Thoracic aorta (tissue), 2 donors: ENCODE results near the gene SPATA13. TPM values are rescaled to one million over a fixed set of nuclear protein-coding genes. Genes with fewer than 3 reads are reported as not detected.
A peak's percentile ranks its signal among the peaks of the same experiment; 100 is the strongest.

Experiments
- ATAC-seq: fragments of 150-250 bp; one replicate; pipeline ENCODE4 v1.8.0; 2017; ENCODE audit warnings: low read depth; ENCODE audit not compliant: insufficient number of reproducible peaks, low FRiP score
- DNase-seq: peaks from one replicate; pipeline ENCODE4 v3.0.0-alpha.2; 2020; ENCODE audit warnings: low spot score
- H3K27ac ChIP-seq, 2 donors: fragments of 200-600 bp; sonication (generic); 1 replicate in 1 of 2; 2 replicates in 1 of 2; pipeline ENCODE4 v1.5.1; 2016; ENCODE audit warnings: mild to moderate bottlenecking in 2 of 2, moderate library complexity in 2 of 2
- H3K27me3 ChIP-seq: fragments of 200-600 bp; sonication (generic); replicated peaks from 2 replicates; pipeline ENCODE4 v1.6.0; 2016; ENCODE audit warnings: mild to moderate bottlenecking; ENCODE audit not compliant: insufficient read depth
- H3K36me3 ChIP-seq: fragments of 200-600 bp; sonication (generic); one replicate; pipeline ENCODE4 v1.5.1; 2016
- H3K4me1 ChIP-seq, 2 donors: fragments of 200-600 bp; sonication (generic); 1 replicate in 1 of 2; 2 replicates in 1 of 2; pipeline versions ENCODE4 v1.5.1 to v1.6.0; 2016; ENCODE audit warnings: low read depth in 2 of 2, mild to moderate bottlenecking in 1 of 2; ENCODE audit not compliant: control insufficient read depth in 1 of 2
- H3K4me3 ChIP-seq: fragments of 200-600 bp; sonication (generic); 2 replicates; pipeline ENCODE4 v1.5.1; 2016; ENCODE audit warnings: mild to moderate bottlenecking
- H3K9me3 ChIP-seq: fragments of 200-600 bp; sonication (generic); 2 replicates; pipeline ENCODE4 v1.5.1; 2016
- total RNA-seq, 2 donors: library from RNA; depleted of rRNA; stranded (reverse); fragments of >200 nt; gene quantifications; one replicate each; pipeline versions ENCODE4 v1.1.0 to v1.2.3, GENCODE V29; 2016
- TF ChIP-seq, protein P1 (sequence below): fragments of 200-600 bp; sonication (generic); IDR thresholded peaks from one replicate; pipeline ENCODE4 v1.5.1; 2019; ENCODE audit warnings: antibody characterized with exemption

SPATA13 gene
- total RNA-seq, 2 donors from 2014 or later, result 14.5 to 33.4 TPM

DNA sequence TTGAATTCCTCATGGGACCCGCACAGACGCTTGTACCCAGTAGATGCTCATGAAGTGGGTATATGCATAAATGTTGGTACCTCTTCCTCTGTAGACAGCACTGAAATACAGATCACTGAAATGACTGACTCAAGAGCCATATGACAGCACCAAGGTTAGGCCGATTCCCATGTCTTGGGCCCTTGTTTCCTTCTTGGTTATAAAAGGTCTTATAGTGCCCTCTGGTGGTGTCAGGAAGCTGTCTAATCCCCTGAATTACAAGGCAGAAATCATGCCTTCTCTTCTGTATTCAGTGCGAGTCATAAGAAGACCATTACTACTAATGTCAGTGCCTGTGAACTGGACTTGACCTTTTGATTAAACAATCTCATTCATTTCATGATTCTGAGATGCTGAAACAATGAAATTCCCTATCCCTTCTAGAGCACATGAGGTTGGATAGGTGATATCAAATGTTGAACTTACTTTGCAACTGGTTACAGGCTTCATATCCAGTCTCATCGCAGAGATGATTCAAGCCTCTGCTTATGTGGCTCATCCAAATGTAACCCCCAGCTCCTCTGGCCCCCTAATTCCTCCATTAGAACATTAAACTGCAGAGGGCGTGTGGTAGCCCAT is 59.7 kb downstream of the SPATA13 start:
- TF ChIP-seq, protein P1, sequence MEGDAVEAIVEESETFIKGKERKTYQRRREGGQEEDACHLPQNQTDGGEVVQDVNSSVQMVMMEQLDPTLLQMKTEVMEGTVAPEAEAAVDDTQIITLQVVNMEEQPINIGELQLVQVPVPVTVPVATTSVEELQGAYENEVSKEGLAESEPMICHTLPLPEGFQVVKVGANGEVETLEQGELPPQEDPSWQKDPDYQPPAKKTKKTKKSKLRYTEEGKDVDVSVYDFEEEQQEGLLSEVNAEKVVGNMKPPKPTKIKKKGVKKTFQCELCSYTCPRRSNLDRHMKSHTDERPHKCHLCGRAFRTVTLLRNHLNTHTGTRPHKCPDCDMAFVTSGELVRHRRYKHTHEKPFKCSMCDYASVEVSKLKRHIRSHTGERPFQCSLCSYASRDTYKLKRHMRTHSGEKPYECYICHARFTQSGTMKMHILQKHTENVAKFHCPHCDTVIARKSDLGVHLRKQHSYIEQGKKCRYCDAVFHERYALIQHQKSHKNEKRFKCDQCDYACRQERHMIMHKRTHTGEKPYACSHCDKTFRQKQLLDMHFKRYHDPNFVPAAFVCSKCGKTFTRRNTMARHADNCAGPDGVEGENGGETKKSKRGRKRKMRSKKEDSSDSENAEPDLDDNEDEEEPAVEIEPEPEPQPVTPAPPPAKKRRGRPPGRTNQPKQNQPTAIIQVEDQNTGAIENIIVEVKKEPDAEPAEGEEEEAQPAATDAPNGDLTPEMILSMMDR, result peak; percentile 74
- peak; percentile 66 for ATAC-seq
- Histone ChIP-seq H3K36me3 (no peaks in the 10 kb centered on the region), H3K27ac (no peak overlapping the region), H3K9me3 (no peaks in the 10 kb centered on the region), H3K4me3 (no peak overlapping the region), H3K27me3 (no peaks in the 10 kb centered on the region), H3K4me1 (peaks cover 0 to 10% of the 10 kb centered on the region in 2 donors)
- DNase-seq, result peak; percentile 33

DNA sequence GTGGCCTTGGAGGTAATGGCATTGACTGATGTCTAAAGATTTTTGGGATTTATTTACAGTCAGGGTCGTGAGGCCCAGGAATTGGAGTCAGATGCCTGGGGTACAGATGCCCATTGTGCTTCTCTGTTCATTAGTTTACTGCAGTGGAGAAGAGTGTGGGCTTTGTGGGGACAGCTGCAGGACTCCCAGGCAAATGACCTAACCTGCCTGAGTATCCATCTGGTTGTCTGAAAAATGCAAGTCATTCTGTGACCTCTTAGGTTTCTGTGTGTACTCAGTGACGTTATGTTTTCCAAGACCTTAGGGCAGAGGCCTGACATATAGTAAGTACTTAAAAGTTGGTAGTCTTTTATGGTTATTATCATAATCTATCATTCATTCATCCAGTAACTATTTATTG is 60.5 kb downstream of the SPATA13 start:
- ATAC-seq, result no peak
- TF ChIP-seq, protein P1, result no peak
- Histone ChIP-seq H3K27me3 (no peaks in the 10 kb centered on the region), H3K9me3 (no peaks in the 10 kb centered on the region), H3K27ac (no peak overlapping the region), H3K4me1 (peaks cover 0 to 2% of the 10 kb centered on the region in 2 donors), H3K4me3 (no peak overlapping the region), H3K36me3 (no peaks in the 10 kb centered on the region)
- DNase-seq, result no peak

DNA sequence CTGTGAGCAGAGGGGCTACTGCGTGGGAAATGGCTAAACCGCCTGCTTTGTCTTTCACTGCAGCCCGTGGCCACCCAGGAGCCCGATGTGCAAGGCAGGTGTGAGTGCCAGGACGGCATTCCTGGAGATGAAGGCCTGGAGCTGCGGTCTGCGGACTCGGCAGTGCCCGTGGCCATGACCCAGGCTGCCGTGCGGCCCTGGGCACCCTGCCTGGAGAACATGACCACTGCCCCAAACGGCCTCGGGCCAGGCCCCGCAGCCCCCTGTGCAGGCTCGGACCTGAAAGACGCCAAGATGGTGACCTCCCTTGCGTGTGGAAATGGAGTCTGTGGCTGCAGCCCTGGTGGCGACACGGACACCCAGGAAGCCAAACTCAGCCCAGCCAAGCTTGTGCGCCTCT is 62.2 kb downstream of the SPATA13 start:
- no peak for ATAC-seq

DNA sequence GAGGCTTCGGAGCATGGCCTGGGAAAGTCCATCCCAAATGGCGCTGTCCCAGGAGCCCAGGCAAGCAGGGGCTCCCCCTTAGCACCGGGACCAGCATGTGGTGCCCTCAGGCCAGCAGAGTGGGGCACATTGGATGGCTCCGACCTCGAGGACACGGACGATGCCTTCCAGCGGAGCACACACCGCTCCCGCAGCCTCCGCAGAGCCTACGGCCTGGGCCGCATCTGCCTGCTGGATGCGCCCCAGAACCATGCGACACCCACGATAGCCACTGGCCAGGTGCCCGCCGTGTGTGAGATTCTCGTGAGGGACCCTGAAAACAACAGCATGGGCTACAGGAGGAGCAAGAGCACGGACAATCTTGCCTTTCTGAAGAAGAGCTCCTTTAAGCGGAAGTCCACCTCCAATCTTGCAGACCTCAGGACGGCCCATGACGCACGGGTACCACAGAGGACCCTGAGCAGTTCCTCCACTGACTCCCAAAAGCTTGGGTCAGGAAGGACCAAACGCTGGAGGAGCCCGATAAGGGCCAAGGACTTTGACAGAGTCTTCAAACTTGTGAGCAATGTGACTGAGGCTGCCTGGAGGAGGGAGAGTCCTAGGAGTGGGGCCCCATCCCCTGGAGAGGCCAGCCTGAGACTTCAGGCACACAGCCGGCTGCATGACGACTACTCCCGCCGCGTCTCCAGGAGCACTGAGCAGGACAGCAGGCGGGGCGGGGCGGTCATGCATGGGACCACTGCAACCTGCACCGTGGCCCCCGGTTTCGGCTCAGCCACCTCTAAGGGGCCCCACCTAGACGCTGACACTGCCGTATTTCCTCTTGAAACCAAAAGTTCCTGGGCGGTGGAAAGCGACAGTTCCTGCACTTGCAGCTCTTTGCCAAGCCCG is 63.1 kb downstream of the SPATA13 start:
- Histone ChIP-seq H3K27me3 (no peaks in the 10 kb centered on the region), H3K9me3 (no peaks in the 10 kb centered on the region), H3K4me1 (no peaks in the 10 kb centered on the region), H3K4me3 (peak overlapping the region; percentile 19), H3K27ac (no peak overlapping the region), H3K36me3 (no peaks in the 10 kb centered on the region)
- TF ChIP-seq, protein P1, result no peak
- DNase-seq (no peak), ATAC-seq (no peak)

More for the DNA sequence above, 62.2 kb downstream of the SPATA13 start:
- no peak for DNase-seq
- TF ChIP-seq, protein P1, result no peak
- no peaks in the 10 kb centered on the region for H3K4me1 ChIP-seq
- no peaks in the 10 kb centered on the region for H3K27me3 ChIP-seq
- no peak overlapping the region for H3K27ac ChIP-seq
- no peak overlapping the region for H3K4me3 ChIP-seq
- H3K36me3 ChIP-seq, result no peaks in the 10 kb centered on the region
- no peaks in the 10 kb centered on the region for H3K9me3 ChIP-seq

DNA sequence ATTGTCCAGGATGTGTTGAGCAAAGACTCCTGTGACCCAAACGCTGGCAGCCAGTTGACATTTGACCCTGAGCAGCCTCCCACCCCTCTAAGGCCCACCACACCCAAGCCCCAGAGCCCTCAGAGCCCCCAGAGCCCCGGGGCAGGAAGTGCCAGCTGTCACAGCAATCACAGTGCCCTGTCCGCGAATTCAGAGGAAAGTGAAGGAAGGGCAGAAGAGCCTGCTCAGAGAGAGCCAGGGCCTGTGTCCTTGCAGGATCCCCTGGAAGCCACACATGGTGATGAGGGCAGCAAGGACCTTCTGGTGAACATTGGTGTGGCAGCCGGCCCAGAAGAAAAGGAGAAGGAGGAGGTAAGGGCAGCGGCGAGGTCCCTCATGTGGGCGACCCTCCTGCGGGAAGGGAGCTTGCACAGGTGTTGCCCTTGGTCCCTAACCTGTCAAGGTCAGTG is 63.7 kb downstream of the SPATA13 start:
- H3K27ac ChIP-seq, result no peak overlapping the region
- no peak for ATAC-seq

More for the DNA sequence above, 63.7 kb downstream of the SPATA13 start:
- Histone ChIP-seq H3K4me3 (peak overlapping the region; percentile 19), H3K9me3 (no peaks in the 10 kb centered on the region), H3K27me3 (no peaks in the 10 kb centered on the region), H3K4me1 (no peaks in the 10 kb centered on the region), H3K36me3 (no peaks in the 10 kb centered on the region)
- no peak for DNase-seq
- TF ChIP-seq, protein P1, result no peak
